Lung (tissue), 12 donors: ENCODE data around the gene GSTT2B. TPM values are rescaled to one million over a fixed set of nuclear protein-coding genes. Genes with fewer than 3 reads are reported as not detected.
"Not testable (repeated sequence)": the region's sequence is repeated elsewhere in the genome, so short reads cannot be mapped to it uniquely, and the experiment has no call there.

ENCODE experiments used
- ATAC-seq: fragments of 200-7000 bp; cut with Tn5 transposase; one replicate; pipeline ENCODE4 v1.9.1; 2020; ENCODE audit warnings: moderate number of reproducible peaks; ENCODE audit not compliant: insufficient read depth, low FRiP score
- DNase-seq, 3 donors: peaks; one replicate each; pipeline ENCODE4 v3.0.0-alpha.2; 2013 to 2017
- H3K27ac ChIP-seq, 2 donors: one replicate each; pipeline ENCODE4 v1.5.1; 2013; ENCODE audit warnings: mild to moderate bottlenecking in 2 of 2, moderate library complexity in 2 of 2, control low read depth in 1 of 2, inconsistent platforms in 1 of 2, low read depth in 1 of 2, low read length in 1 of 2
- H3K27me3 ChIP-seq, 3 donors: one replicate each; pipeline ENCODE4 v1.5.1; 2013; ENCODE audit warnings: low read length in 2 of 3; ENCODE audit not compliant: control insufficient read depth in 3 of 3, insufficient read depth in 3 of 3
- H3K36me3 ChIP-seq, 4 donors: one replicate each; pipeline ENCODE4 v1.5.1; 2013; ENCODE audit warnings: low read length in 4 of 4, mild to moderate bottlenecking in 1 of 4, moderate library complexity in 1 of 4; ENCODE audit not compliant: control insufficient read depth in 4 of 4, insufficient read depth in 4 of 4
- H3K4me1 ChIP-seq, 5 donors: one replicate each; pipeline ENCODE4 v1.5.1; 2013; ENCODE audit warnings: low read length in 5 of 5, mild to moderate bottlenecking in 2 of 5, moderate library complexity in 1 of 5; ENCODE audit not compliant: control insufficient read depth in 5 of 5, insufficient read depth in 5 of 5
- H3K4me3 ChIP-seq: one replicate; pipeline ENCODE4 v1.5.1; 2013; ENCODE audit warnings: mild to moderate bottlenecking, control low read depth, moderate library complexity
- H3K9ac ChIP-seq, 2 donors: one replicate each; pipeline ENCODE4 v1.5.1; 2013; ENCODE audit warnings: low read length in 2 of 2, control low read depth in 1 of 2; ENCODE audit not compliant: insufficient read depth in 1 of 2
- H3K9me3 ChIP-seq, 4 donors: one replicate each; pipeline ENCODE4 v1.5.1; 2013; ENCODE audit warnings: low read length in 3 of 4, mild to moderate bottlenecking in 1 of 4, moderate library complexity in 1 of 4; ENCODE audit not compliant: control insufficient read depth in 4 of 4, insufficient read depth in 3 of 4
- WGBS, 2 donors: extraction: QIAGEN DNeasy Blood & Tissue Kit; methylation state at CpG; one replicate each; pipeline ENCODE4 v1.1.7; 2013; 5-methylcytosine and 5-hydroxymethylcytosine counted together
- polyA plus RNA-seq, 2 donors: library from polyadenylated mRNA; stranded (reverse); fragments of 200-250 nt; gene quantifications; one replicate each; pipeline ENCODE4 v1.2.1, GENCODE V29; 2013
- total RNA-seq, 2 donors: library from RNA; depleted of rRNA in 1 of 2; stranded (reverse); fragments of >200 nt in 1 of 2; gene quantifications; one replicate each; pipeline ENCODE4 v1.2.1, GENCODE V29; 2014 to 2021
- TF ChIP-seq, protein P1 (sequence below): IDR thresholded peaks from 2 replicates; pipeline ENCODE4 v1.5.1; 2012; ENCODE audit warnings: mild to moderate bottlenecking; ENCODE audit errors: control extremely low read depth, extremely low read depth
- donor health status: control.
- donor health status: control.
- donor health status: Bipolar disorder and iron deficiency.
- donor health status: healthy.
- donor health status: DM: yes; HTN: yes; CAD: no.

GSTT2B gene
- total and polyA plus RNA-seq, 4 donors: 2.0 to 22.9 (median 15.6) TPM

DNA sequence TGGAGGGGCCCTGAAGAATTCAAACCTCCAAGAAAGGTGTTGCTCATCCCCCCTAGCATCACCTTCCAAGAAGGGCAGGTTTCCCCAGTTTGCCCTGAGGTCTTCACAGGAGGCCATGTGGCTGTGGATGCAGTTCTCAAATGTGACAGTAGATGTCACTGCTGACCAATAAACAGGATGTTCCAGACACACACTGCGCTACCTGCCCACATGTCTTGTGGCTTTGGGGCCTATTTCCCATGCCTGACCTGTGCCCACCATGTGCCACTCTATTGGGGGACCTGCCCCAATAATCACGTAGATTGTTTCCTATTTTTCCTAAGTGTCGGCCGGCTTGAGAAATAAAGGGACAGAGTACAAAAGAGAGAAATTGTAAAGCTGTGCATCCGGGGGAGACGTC, 23.4 kb upstream of the GSTT2B start:
- no peak overlapping the region for H3K27ac ChIP-seq
- H3K27me3 ChIP-seq: no peaks in the 10 kb centered on the region
- 39% methylated on average over 6 of the region's 6 CpGs; no CpG with 5 or more reads in 1 of the 2 donors for WGBS, 2 donors
- no peaks in the 10 kb centered on the region for H3K9me3 ChIP-seq
- DNase-seq (peak in 2 of 3 donors; percentile 50 to 55), ATAC-seq (peak; percentile 53)
- H3K36me3 ChIP-seq: no peaks in the 10 kb centered on the region
- no peaks in the 10 kb centered on the region for H3K4me1 ChIP-seq
- H3K4me3 ChIP-seq: no peak overlapping the region
- H3K9ac ChIP-seq: no peak overlapping the region
- TF ChIP-seq, protein P1, sequence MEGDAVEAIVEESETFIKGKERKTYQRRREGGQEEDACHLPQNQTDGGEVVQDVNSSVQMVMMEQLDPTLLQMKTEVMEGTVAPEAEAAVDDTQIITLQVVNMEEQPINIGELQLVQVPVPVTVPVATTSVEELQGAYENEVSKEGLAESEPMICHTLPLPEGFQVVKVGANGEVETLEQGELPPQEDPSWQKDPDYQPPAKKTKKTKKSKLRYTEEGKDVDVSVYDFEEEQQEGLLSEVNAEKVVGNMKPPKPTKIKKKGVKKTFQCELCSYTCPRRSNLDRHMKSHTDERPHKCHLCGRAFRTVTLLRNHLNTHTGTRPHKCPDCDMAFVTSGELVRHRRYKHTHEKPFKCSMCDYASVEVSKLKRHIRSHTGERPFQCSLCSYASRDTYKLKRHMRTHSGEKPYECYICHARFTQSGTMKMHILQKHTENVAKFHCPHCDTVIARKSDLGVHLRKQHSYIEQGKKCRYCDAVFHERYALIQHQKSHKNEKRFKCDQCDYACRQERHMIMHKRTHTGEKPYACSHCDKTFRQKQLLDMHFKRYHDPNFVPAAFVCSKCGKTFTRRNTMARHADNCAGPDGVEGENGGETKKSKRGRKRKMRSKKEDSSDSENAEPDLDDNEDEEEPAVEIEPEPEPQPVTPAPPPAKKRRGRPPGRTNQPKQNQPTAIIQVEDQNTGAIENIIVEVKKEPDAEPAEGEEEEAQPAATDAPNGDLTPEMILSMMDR: peak; percentile 88

DNA sequence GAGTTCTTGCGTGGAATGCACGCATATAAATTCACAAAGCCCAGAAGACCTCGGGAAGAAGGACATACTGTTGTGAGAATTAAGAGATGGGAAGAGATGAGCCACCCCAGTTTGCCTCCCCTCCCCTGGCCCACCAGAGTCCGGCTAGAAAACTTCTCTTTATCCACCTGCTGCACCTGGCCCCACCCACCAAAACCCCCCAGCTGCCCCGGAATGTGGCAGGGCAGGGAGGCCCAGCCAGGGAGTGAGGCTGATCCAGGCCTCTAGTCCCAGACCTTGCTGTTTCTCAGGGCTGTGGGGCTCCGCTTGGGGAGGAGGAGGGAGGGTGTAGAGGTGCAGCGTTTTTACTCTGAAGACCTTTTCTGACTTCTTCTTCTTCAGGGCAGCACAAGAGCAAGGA, 19.6 kb upstream of the GSTT2B start:
- not testable (repeated sequence) for H3K4me3 ChIP-seq
- 31 to 56% methylated on average over 4 to 5 of the region's 7 CpGs for WGBS, 2 donors

DNA sequence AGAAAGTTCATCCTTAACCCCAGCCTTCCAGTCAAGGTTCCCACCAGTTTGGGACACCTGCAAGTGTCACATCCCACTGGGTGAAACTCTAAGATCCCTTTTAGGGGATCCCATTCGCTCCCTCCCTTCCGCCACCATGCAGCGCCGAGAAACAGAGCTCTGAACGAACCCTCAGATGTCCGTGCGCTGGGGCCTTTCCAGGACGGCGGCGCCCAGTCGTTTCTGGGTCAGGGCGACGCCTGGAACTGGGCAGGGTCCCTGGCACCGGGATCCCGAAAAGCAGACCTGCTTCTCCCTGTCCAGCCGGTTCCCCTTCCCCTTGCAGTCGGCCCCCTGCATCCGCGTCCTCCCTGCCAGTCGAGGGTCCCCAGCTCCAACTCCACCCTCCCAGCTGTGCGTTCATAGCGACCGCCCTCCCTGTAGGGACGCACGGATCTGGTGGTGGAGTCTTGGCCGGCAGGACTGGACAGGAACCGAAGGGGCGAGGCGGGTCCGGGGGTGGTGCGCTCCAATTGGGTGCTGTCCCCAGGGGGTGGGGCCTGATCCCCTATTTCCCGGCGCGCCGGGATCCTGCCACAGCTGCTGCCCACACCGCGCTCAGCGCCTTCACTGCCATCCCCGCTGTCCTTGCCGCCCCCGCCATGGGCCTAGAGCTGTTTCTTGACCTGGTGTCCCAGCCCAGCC, 18.7 kb upstream of the GSTT2B start, which contains the start of gene GSTT2:
TSS of gene GSTT2 (plus strand) at position 578 of the 684 bp plus-strand sequence.
- not testable (repeated sequence) for H3K36me3 ChIP-seq, H3K4me1 ChIP-seq, H3K9ac ChIP-seq, H3K27ac ChIP-seq, DNase-seq, H3K27me3 ChIP-seq, H3K9me3 ChIP-seq, H3K4me3 ChIP-seq
- peak; percentile 86 for ATAC-seq
- no CpG with 5 or more reads among the region's 41 CpGs for WGBS, 2 donors

More for the DNA sequence above, 19.6 kb upstream of the GSTT2B start:
- ATAC-seq, H3K27ac ChIP-seq, H3K9ac ChIP-seq, H3K9me3 ChIP-seq, H3K27me3 ChIP-seq, DNase-seq, H3K4me1 ChIP-seq, H3K36me3 ChIP-seq: not testable (repeated sequence)

DNA sequence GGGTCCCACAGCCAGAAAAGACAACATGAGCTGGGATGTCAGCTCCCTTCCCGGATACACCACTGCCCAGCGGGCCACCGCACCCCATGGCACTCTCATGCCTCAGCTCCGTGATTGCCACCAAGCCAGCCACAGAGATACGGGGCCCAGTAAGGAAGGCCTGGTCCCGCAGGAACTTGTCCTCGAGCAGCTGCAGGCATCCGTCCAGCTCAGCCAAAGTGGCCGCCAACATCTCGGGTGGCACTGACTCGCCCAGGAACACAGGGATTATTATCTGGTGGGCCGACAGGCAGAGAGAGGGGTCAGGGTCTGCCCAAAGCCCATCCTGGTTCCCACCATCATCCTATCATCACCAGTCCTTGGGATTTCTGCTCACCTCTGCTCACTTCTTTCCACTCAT, 16.3 kb upstream of the GSTT2B start:
- H3K4me3 ChIP-seq, H3K27me3 ChIP-seq, H3K27ac ChIP-seq, H3K9ac ChIP-seq, DNase-seq, H3K36me3 ChIP-seq, H3K4me1 ChIP-seq, ATAC-seq, H3K9me3 ChIP-seq: not testable (repeated sequence)
- WGBS, 2 donors: 82 to 84% methylated on average over 6 of the region's 12 CpGs

DNA sequence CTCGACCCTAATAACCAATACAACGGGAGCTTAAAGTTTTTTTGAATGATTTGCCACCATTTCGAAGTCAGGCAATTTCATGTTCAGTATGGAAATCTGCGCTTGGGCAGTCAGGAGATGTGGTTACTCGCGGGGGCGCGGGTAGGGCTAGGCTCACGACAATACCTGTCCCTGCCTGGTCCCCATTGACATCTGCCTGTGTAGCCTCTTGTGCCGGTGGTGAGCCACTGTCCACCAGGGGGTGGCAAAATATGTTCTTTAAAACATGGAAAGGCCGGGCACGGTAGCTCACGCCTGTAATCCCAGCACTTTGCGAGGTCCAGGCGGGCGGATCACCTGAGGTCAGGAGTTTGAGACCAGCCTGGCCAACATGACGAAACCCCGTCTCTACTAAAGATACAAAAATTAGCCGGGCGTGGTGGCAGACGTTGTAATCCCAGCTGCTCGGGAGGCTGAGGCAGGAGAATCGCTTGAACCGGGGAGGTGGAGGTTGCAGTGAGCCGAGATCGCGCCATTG, 13.9 kb upstream of the GSTT2B start:
- not testable (repeated sequence) for H3K4me3 ChIP-seq, H3K27me3 ChIP-seq, DNase-seq, H3K9me3 ChIP-seq, H3K9ac ChIP-seq, H3K4me1 ChIP-seq, ATAC-seq
- 20 to 21% methylated on average over 6 to 8 of the region's 27 CpGs for WGBS, 2 donors
- Histone ChIP-seq H3K36me3 (peaks cover 6 to 14% (median 9%) of the 10 kb centered on the region in 4 donors), H3K27ac (peak overlapping the region in 1 of 2 donors; percentile 40)

DNA sequence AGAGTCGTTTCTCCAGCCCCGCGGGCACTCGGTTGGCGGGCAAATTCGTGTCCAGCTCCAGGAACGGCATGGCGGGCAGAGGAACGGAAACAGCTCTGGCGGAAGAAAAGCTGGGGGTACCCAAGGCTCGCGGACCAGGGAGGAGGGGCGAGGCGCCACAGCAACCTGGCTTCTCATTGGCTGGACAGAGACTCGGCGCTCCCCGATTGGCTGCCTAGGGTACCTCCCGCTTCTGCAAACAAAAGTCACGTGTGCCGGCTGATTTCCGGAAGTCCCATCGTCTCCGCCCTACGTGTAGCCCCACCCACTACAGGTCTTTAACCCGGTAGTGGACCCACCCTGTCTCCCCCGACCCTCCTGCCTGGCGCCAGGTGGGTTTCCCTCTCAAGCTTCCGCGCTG, 13.3 kb upstream of the GSTT2B start, which contains the start of gene DDT:
TSS of gene DDT (minus strand) at position 97 of the 400 bp plus-strand sequence. CDS start at position 70, 27 bp downstream.
- not testable (repeated sequence) for H3K9me3 ChIP-seq, H3K27me3 ChIP-seq, H3K9ac ChIP-seq, H3K4me1 ChIP-seq, H3K4me3 ChIP-seq, DNase-seq
- Histone ChIP-seq H3K27ac (peak within 1 kb of the TSS in 1 of 2 donors; percentile 40), H3K36me3 (peaks cover 6 to 17% (median 11%) of the 10 kb centered on the region in 4 donors)
- peak; percentile 97 for ATAC-seq
- WGBS, 2 donors: no CpG with 5 or more reads among the region's 29 CpGs

DNA sequence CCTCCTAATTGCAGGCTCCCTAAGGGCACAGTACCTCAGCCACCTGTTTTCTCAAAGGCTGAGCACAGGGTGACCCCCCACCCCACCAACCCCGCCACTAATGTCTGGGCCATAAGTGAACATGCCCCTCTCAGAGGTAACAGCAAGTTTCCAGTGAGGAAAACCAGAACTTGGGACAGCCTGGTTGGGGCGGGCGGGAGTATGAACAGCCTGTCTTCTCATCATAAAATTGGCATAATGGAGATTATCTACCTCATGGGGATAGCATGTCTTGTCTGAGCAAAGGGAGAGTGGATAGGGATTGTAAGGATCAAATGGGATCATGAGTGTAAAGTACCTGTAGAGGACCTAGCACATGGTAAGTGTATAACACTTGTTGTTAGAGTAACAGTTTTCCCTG, 10.9 kb upstream of the GSTT2B start:
- DNase-seq, H3K9ac ChIP-seq, H3K9me3 ChIP-seq, ATAC-seq, H3K4me3 ChIP-seq, H3K27ac ChIP-seq, H3K27me3 ChIP-seq, H3K4me1 ChIP-seq: not testable (repeated sequence)
- 97 to 100% methylated on average over 3 of the region's 3 CpGs for WGBS, 2 donors
- peaks cover 6 to 19% (median 12%) of the 10 kb centered on the region in 4 donors for H3K36me3 ChIP-seq
